HG02981 (cell line): ENCODE data around the gene NRXN2.

Experiments used
- ATAC-seq: cut with Tn5 transposase; IDR thresholded peaks from one replicate; pipeline ENCODE4 v1.9.1; 2021; ENCODE audit warnings: mild to moderate bottlenecking, moderate library complexity; ENCODE audit not compliant: unreplicated experiment

NRXN2 gene

DNA sequence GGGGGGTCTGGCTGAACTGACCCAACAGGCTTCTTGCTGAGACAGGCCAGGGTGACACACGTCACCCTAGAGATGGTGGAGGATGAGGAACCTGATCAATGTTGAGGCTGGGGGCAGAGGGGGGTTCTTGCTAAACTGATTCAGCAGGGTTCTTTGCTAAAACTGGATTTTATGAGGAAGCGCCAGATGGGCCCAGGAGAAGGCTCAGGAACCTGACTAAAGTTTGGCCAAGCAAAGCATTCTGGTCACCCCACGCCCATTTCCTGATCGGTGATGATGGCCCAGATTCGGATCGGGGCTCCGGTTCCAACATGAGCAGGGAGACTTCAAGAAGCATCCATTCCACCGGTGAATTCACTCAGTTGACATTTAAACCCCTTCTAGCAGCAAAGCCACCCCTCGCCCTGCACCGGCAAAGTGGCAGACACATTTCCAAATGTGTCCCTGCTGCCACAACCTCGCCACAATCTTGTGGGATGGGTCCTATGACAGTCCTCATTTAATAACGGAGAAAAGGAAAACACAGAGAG is 166.2 kb downstream of the NRXN2 start:
- no peak for ATAC-seq
